ENCODE results near the gene XRRA1.

GRCh38 chr11:74984070-74984469 is 35.2 kb upstream of the XRRA1 start:
- TF ChIP-seq CTCF (IDR thresholded peaks at IDR 0.05; ENCODE audit: low read depth, low read length) = no peak
- TF ChIP-seq POLR2A (IDR thresholded peaks at IDR 0.05; ENCODE audit: extremely low read depth, insufficient read length) = no peak
- no peak for TF ChIP-seq MAX (IDR thresholded peaks at IDR 0.05; ENCODE audit: low read depth, low read length)
